Measurements from ENCODE around the gene NEK1.

GRCh38 chr4:169644802-169645201 lies 32.4 kb upstream of the NEK1 start:
- TF ChIP-seq, protein P1, sequence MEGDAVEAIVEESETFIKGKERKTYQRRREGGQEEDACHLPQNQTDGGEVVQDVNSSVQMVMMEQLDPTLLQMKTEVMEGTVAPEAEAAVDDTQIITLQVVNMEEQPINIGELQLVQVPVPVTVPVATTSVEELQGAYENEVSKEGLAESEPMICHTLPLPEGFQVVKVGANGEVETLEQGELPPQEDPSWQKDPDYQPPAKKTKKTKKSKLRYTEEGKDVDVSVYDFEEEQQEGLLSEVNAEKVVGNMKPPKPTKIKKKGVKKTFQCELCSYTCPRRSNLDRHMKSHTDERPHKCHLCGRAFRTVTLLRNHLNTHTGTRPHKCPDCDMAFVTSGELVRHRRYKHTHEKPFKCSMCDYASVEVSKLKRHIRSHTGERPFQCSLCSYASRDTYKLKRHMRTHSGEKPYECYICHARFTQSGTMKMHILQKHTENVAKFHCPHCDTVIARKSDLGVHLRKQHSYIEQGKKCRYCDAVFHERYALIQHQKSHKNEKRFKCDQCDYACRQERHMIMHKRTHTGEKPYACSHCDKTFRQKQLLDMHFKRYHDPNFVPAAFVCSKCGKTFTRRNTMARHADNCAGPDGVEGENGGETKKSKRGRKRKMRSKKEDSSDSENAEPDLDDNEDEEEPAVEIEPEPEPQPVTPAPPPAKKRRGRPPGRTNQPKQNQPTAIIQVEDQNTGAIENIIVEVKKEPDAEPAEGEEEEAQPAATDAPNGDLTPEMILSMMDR (conservative IDR thresholded peaks at IDR 0.05; ENCODE audit: low read length), result no peak
- TF ChIP-seq EZH2phosphoT487 (IDR thresholded peaks at IDR 0.05; ENCODE audit: borderline replicate concordance), result no peak

Data from Loucy (cell line).